H9 (cell line): Measurements from ENCODE around the gene FOXI1. TPM values are rescaled to one million over a fixed set of nuclear protein-coding genes. Genes with fewer than 3 reads are reported as not detected.

Experiments used
- DNase-seq: peaks from one replicate; pipeline ENCODE4 v3.0.0-alpha.2; 2017
- H2AFZ ChIP-seq: one replicate; pipeline ENCODE4 v1.6.1; 2013; ENCODE audit warnings: mild to moderate bottlenecking, low read length, control low read depth, moderate library complexity
- H2AK5ac ChIP-seq: 2 replicates; pipeline ENCODE4 v1.6.1; 2013; ENCODE audit warnings: low read length, control low read depth, mixed read lengths; ENCODE audit not compliant: insufficient read length
- H2BK120ac ChIP-seq: one replicate; pipeline ENCODE4 v1.6.1; 2013; ENCODE audit warnings: low read depth, mild to moderate bottlenecking, low read length, control low read depth, inconsistent platforms; ENCODE audit not compliant: poor library complexity, severe bottlenecking
- H2BK12ac ChIP-seq: 2 replicates; pipeline ENCODE4 v1.6.1; 2013; ENCODE audit warnings: low read length, control low read depth, mixed read lengths, low read depth; ENCODE audit not compliant: insufficient read length
- H2BK15ac ChIP-seq: 2 replicates; pipeline ENCODE4 v1.6.1; 2013; ENCODE audit warnings: low read depth, low read length, control low read depth
- H2BK20ac ChIP-seq: one replicate; pipeline ENCODE4 v1.6.1; 2013; ENCODE audit warnings: low read depth, mild to moderate bottlenecking, low read length, control low read depth, inconsistent platforms; ENCODE audit not compliant: poor library complexity, severe bottlenecking
- H2BK5ac ChIP-seq: 2 replicates; pipeline ENCODE4 v1.6.1; 2013; ENCODE audit warnings: low read length, control low read depth, mixed read lengths; ENCODE audit not compliant: insufficient read length
- H3K14ac ChIP-seq: 2 replicates; pipeline ENCODE4 v1.6.1; 2013; ENCODE audit warnings: low read length, control low read depth; ENCODE audit not compliant: insufficient read depth
- H3K18ac ChIP-seq: 2 replicates; pipeline ENCODE4 v1.6.1; 2013; ENCODE audit warnings: low read depth, mild to moderate bottlenecking, mixed read lengths, low read length, control low read depth; ENCODE audit not compliant: insufficient read length
- H3K23ac ChIP-seq: 2 replicates; pipeline ENCODE4 v1.6.1; 2013; ENCODE audit warnings: low read length, control low read depth, mixed read lengths, low read depth; ENCODE audit not compliant: insufficient read length
- H3K23me2 ChIP-seq: 2 replicates; pipeline ENCODE4 v1.6.1; 2013; ENCODE audit warnings: low read depth, mild to moderate bottlenecking, mixed read lengths, low read length, control low read depth; ENCODE audit not compliant: insufficient read length, poor library complexity, severe bottlenecking
- H3K27ac ChIP-seq: 2 replicates; pipeline ENCODE4 v1.5.1; 2013; ENCODE audit warnings: low read length, control low read depth, mixed read lengths, low read depth; ENCODE audit not compliant: insufficient read length
- H3K27me3 ChIP-seq: 2 replicates; pipeline ENCODE4 v1.6.1; 2013; ENCODE audit warnings: low read length, control low read depth, inconsistent platforms; ENCODE audit not compliant: insufficient read depth
- H3K4ac ChIP-seq: 2 replicates; pipeline ENCODE4 v1.6.1; 2013; ENCODE audit warnings: low read depth, mild to moderate bottlenecking, control low read depth, inconsistent platforms, low read length, moderate library complexity
- H3K4me1 ChIP-seq: 2 replicates; pipeline ENCODE4 v1.6.1; 2013; ENCODE audit warnings: low read length, control low read depth, inconsistent platforms; ENCODE audit not compliant: insufficient read depth
- H3K4me2 ChIP-seq: 2 replicates; pipeline ENCODE4 v1.6.1; 2013; ENCODE audit warnings: low read length, control low read depth, mixed read lengths; ENCODE audit not compliant: insufficient read length, insufficient read depth
- H3K56ac ChIP-seq: 2 replicates; pipeline ENCODE4 v1.6.1; 2013; ENCODE audit warnings: low read depth, mild to moderate bottlenecking, mixed read lengths, low read length, control low read depth; ENCODE audit not compliant: insufficient read length
- H3K79me1 ChIP-seq: 2 replicates; pipeline ENCODE4 v1.6.1; 2013; ENCODE audit warnings: low read depth, mild to moderate bottlenecking, moderate library complexity, low read length, control low read depth, inconsistent platforms; ENCODE audit not compliant: insufficient read depth, poor library complexity, severe bottlenecking
- H3K79me2 ChIP-seq: 2 replicates; pipeline ENCODE4 v1.6.1; 2013; ENCODE audit warnings: low read length, control low read depth, inconsistent platforms; ENCODE audit not compliant: insufficient read depth
- H3K9ac ChIP-seq: 2 replicates; pipeline ENCODE4 v1.6.1; 2013; ENCODE audit warnings: low read length, control low read depth, mixed read lengths; ENCODE audit not compliant: insufficient read length; ENCODE audit errors: extremely low read depth
- H3K9me3 ChIP-seq: one replicate; pipeline ENCODE4 v1.6.1; 2013; ENCODE audit warnings: low read depth, low read length, inconsistent platforms; ENCODE audit not compliant: control insufficient read depth
- H3T11ph ChIP-seq: one replicate; pipeline ENCODE4 v1.6.1; 2013; ENCODE audit warnings: mild to moderate bottlenecking, low read length, control low read depth, inconsistent platforms
- H4K20me1 ChIP-seq: one replicate; pipeline ENCODE4 v1.6.1; 2013; ENCODE audit not compliant: control insufficient read depth, insufficient read length, insufficient read depth
- H4K5ac ChIP-seq: 2 replicates; pipeline ENCODE4 v1.6.1; 2013; ENCODE audit warnings: low read depth, mild to moderate bottlenecking, mixed read lengths, low read length, control low read depth; ENCODE audit not compliant: insufficient read length
- H4K8ac ChIP-seq: replicated peaks from 2 replicates; pipeline ENCODE4 v1.6.1; 2013; ENCODE audit warnings: low read length, control low read depth, mixed read lengths, low read depth; ENCODE audit not compliant: insufficient read length
- H4K91ac ChIP-seq: 2 replicates; pipeline ENCODE4 v1.6.1; 2013; ENCODE audit warnings: low read depth, mild to moderate bottlenecking, moderate library complexity, mixed read lengths, low read length, control low read depth; ENCODE audit not compliant: insufficient read length
- H3K27ac Mint-ChIP-seq, 3 experiments: 2 replicates in 2 of 3; 3 replicates in 1 of 3; pipeline ENCODE4 v1.8.0; 2020 to 2021; ENCODE audit warnings: mixed read lengths in 3 of 3, mild to moderate bottlenecking in 1 of 3, moderate library complexity in 1 of 3
- H3K27me3 Mint-ChIP-seq: 2 replicates; pipeline ENCODE4 v1.8.0; 2021; ENCODE audit warnings: low read depth, mild to moderate bottlenecking, moderate library complexity, mixed read lengths
- H3K36me3 Mint-ChIP-seq, 3 experiments: 2 replicates in 2 of 3; 3 replicates in 1 of 3; pipeline ENCODE4 v1.8.0; 2020 to 2021; ENCODE audit warnings: low read depth in 3 of 3, mixed read lengths in 3 of 3; ENCODE audit not compliant: insufficient read depth in 1 of 3
- H3K4me1 Mint-ChIP-seq, 2 experiments: 2 replicates each; pipeline ENCODE4 v1.8.0; 2020; ENCODE audit warnings: mixed read lengths in 2 of 2
- H3K4me3 Mint-ChIP-seq, 2 experiments: 2 replicates in 1 of 2; 3 replicates in 1 of 2; pipeline ENCODE4 v1.8.0; 2020 to 2021; ENCODE audit warnings: mild to moderate bottlenecking in 2 of 2, mixed read lengths in 2 of 2, moderate library complexity in 1 of 2
- H3K9me3 Mint-ChIP-seq, 2 experiments: 2 replicates in 1 of 2; 3 replicates in 1 of 2; pipeline ENCODE4 v1.8.0; 2020; ENCODE audit warnings: mild to moderate bottlenecking in 2 of 2, mixed read lengths in 2 of 2, moderate library complexity in 1 of 2
- WGBS: extraction: QIAGEN DNeasy Blood & Tissue Kit; methylation state at CpG from one replicate; pipeline ENCODE4 v1.1.7; 2013; ENCODE audit warnings: missing lambda C conversion rate, low lambda C conversion rate, mixed read lengths; ENCODE audit not compliant: insufficient read length; ENCODE audit errors: extremely low coverage; 5-methylcytosine and 5-hydroxymethylcytosine counted together
- total RNA-seq: library from RNA; stranded (reverse); gene quantifications from 2 replicates; pipeline ENCODE4 v1.2.1, GENCODE V29; 2021
- TF ChIP-seq, protein P1 (sequence below): fragments of 200-600 bp; sonication (generic); conservative IDR thresholded peaks from 3 replicates; pipeline ENCODE4 v1.8.0; 2021; ENCODE audit warnings: antibody characterized with exemption, mild to moderate bottlenecking

Gene FOXI1
- total RNA-seq, 1 experiment from 2014 or later: not detected

GRCh38 chr5:170107674-170108073, 2.0 kb downstream of the FOXI1 start:
- no peak overlapping the region for H3K27ac ChIP-seq
- no peak for DNase-seq
- no peak overlapping the region for H2BK15ac ChIP-seq
- H3K56ac ChIP-seq: no peak overlapping the region
- Mint-ChIP-seq H3K36me3 (no peaks in the 10 kb centered on the region; a peak in 1 of 7 replicates), H3K27ac (no peak overlapping the region), H3K27me3 (peaks cover 90% of the 10 kb centered on the region), H3K9me3 (peaks cover 0 to 5% of the 10 kb centered on the region in 2 experiments; a peak in 1 of 5 replicates), H3K4me1 (peaks cover 24 to 35% of the 10 kb centered on the region in 2 experiments), H3K4me3 (no peak overlapping the region)
- no peak overlapping the region for H3K4me2 ChIP-seq
- no peak overlapping the region for H2BK20ac ChIP-seq
- no peak overlapping the region for H2AFZ ChIP-seq
- H3K4me1 ChIP-seq: no peaks in the 10 kb centered on the region
- H4K5ac ChIP-seq: no peak overlapping the region
- H3K14ac ChIP-seq: no peak overlapping the region
- no peak overlapping the region for H4K8ac ChIP-seq
- H4K20me1 ChIP-seq: no peaks in the 10 kb centered on the region
- TF ChIP-seq, protein P1, sequence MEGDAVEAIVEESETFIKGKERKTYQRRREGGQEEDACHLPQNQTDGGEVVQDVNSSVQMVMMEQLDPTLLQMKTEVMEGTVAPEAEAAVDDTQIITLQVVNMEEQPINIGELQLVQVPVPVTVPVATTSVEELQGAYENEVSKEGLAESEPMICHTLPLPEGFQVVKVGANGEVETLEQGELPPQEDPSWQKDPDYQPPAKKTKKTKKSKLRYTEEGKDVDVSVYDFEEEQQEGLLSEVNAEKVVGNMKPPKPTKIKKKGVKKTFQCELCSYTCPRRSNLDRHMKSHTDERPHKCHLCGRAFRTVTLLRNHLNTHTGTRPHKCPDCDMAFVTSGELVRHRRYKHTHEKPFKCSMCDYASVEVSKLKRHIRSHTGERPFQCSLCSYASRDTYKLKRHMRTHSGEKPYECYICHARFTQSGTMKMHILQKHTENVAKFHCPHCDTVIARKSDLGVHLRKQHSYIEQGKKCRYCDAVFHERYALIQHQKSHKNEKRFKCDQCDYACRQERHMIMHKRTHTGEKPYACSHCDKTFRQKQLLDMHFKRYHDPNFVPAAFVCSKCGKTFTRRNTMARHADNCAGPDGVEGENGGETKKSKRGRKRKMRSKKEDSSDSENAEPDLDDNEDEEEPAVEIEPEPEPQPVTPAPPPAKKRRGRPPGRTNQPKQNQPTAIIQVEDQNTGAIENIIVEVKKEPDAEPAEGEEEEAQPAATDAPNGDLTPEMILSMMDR: no peak
- no peak overlapping the region for H4K91ac ChIP-seq
- H3K27me3 ChIP-seq: no peaks in the 10 kb centered on the region; the same call in 1 of the 2 replicates
- H3K9me3 ChIP-seq: no peaks in the 10 kb centered on the region
- H2BK120ac ChIP-seq: no peak overlapping the region
- no peaks in the 10 kb centered on the region for H3K79me1 ChIP-seq
- no peak overlapping the region for H3K9ac ChIP-seq
- no peaks in the 10 kb centered on the region for H3K23me2 ChIP-seq
- H2AK5ac ChIP-seq: no peak overlapping the region
- no peak overlapping the region for H2BK5ac ChIP-seq
- no peak overlapping the region for H3T11ph ChIP-seq
- no peak overlapping the region for H3K4ac ChIP-seq
- H3K23ac ChIP-seq: no peak overlapping the region
- no peak overlapping the region for H3K18ac ChIP-seq
- H3K79me2 ChIP-seq: no peaks in the 10 kb centered on the region
- no peak overlapping the region for H2BK12ac ChIP-seq
- no CpG with 5 or more reads among the region's 2 CpGs for WGBS
